ENCODE measurements around the gene CDH13.

Gene CDH13

GRCh38 chr16:82628711-82629110 lies 1.9 kb downstream of the CDH13 start:
- no peak for DNase-seq

- DNase-seq, result no peak
Measured at GRCh38 chr16:82629441-82630027, 2.8 kb downstream of the CDH13 start.

GRCh38 chr16:82630219-82630618 lies 3.5 kb downstream of the CDH13 start:
- no peak for DNase-seq

GRCh38 chr16:82630688-82631087 lies 3.9 kb downstream of the CDH13 start:
- DNase-seq, result peak in 1 of 2 experiments; percentile 15

- DNase-seq, result no peak
Measured at GRCh38 chr16:82631701-82632685, 5.2 kb downstream of the CDH13 start.

- DNase-seq, result no peak
Measured at GRCh38 chr16:82633964-82634600, 7.3 kb downstream of the CDH13 start.

- DNase-seq, result no peak
Measured at GRCh38 chr16:82634955-82635610, 8.3 kb downstream of the CDH13 start.

GRCh38 chr16:82636485-82636884 lies 9.7 kb downstream of the CDH13 start:
- DNase-seq, result no peak

- no peak for DNase-seq
Measured at GRCh38 chr16:82636958-82637357, 10.2 kb downstream of the CDH13 start.

GRCh38 chr16:82638095-82638798 lies 11.5 kb downstream of the CDH13 start:
- peak in 1 of 2 experiments; percentile 52 for DNase-seq

GRCh38 chr16:82639263-82639662 lies 12.5 kb downstream of the CDH13 start:
- no peak for DNase-seq

GRCh38 chr16:82639666-82640336 lies 13.0 kb downstream of the CDH13 start:
- DNase-seq, result peak in 1 of 2 experiments; percentile 43

GRCh38 chr16:82641336-82641984 lies 14.7 kb downstream of the CDH13 start:
- DNase-seq, result peak in 1 of 2 experiments; percentile 24

GRCh38 chr16:82643136-82643535 lies 16.4 kb downstream of the CDH13 start:
- no peak for DNase-seq

- DNase-seq, result no peak
Measured at GRCh38 chr16:82643936-82644630, 17.3 kb downstream of the CDH13 start.

- no peak for DNase-seq
Measured at GRCh38 chr16:82646504-82646903, 19.7 kb downstream of the CDH13 start.

- no peak for DNase-seq
Measured at GRCh38 chr16:82649766-82650165, 23.0 kb downstream of the CDH13 start.

GRCh38 chr16:82650804-82651203 lies 24.0 kb downstream of the CDH13 start:
- no peak for DNase-seq

GRCh38 chr16:82651921-82652601 lies 25.3 kb downstream of the CDH13 start:
- no peak for DNase-seq

- DNase-seq, result no peak
Measured at GRCh38 chr16:82652826-82653225, 26.1 kb downstream of the CDH13 start.
